ENCODE data around the gene SLC23A2. TPM values are rescaled to one million over a fixed set of nuclear protein-coding genes. Genes with fewer than 3 reads are reported as not detected.

The SLC23A2 gene
- total and polyA plus RNA-seq, 2 experiments from 2014 or later = 5.9 to 9.6 TPM

DNA sequence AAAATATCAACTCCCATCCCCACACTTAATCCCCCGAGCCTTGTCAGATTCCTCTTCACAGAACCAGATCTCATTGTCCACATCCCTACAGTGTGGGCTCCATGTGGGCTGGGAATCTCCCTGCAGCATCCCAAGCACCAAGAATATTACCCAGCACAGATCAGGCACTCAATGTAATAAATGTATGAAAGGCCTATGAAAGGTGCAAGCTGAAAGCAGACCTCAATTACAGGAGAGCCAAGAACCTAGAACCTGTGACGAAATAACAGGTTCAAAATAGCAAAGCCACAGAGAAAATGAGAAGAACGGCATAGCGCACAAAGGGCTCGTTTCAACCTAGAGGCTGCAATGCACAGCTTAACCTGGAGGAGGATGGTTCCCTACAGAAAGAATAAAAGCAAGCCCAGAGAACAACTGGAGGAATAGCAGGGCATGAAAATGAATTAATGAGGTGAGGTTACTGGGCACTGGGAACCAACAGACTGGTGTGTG lies 3.1 kb downstream of the SLC23A2 start:
- no peak overlapping the region for H2AFZ ChIP-seq
- in situ Hi-C loops (cut with MboI) = no loop called here
- H3K27me3 ChIP-seq (replicated peaks; ENCODE audit: insufficient read depth) = no peaks in the 10 kb centered on the region
- no peak overlapping the region for H3K27ac ChIP-seq
- peak; percentile 13 for DNase-seq
- no peak overlapping the region for H3K9ac ChIP-seq
- H4K20me1 ChIP-seq (ENCODE audit: insufficient read depth) = no peaks in the 10 kb centered on the region
- peaks cover 8% of the 10 kb centered on the region; the same call in 1 of the 2 replicates for H3F3A ChIP-seq (ENCODE audit: insufficient read depth)
- no peaks in the 10 kb centered on the region for H3K4me1 ChIP-seq (ENCODE audit: insufficient read depth)
- TF ChIP-seq EZH2 (IDR thresholded peaks at IDR 0.05; ENCODE audit: insufficient read depth, poor library complexity, severe bottlenecking) = no peak
- no peak for TF ChIP-seq EZH2phosphoT487 (IDR thresholded peaks at IDR 0.05; ENCODE audit: insufficient read depth, low read depth)
- H3K79me2 ChIP-seq (ENCODE audit: insufficient read depth) = peaks cover 61% of the 10 kb centered on the region
- H3K9me2 ChIP-seq (ENCODE audit: insufficient read depth) = no peaks in the 10 kb centered on the region
- 84 to 93% methylated on average over 5 of the region's 5 CpGs for WGBS, 2 experiments (ENCODE audit: low coverage in 1 of 2, low lambda C conversion rate in 2 of 2, missing lambda C conversion rate in 2 of 2)
- H3K4me3 ChIP-seq = no peak overlapping the region
- H3K36me3 ChIP-seq (ENCODE audit: low read depth) = no peaks in the 10 kb centered on the region
- no peaks in the 10 kb centered on the region for H3K9me3 ChIP-seq (ENCODE audit: low read depth)
- no peak overlapping the region for H3K4me2 ChIP-seq (ENCODE audit: unreplicated experiment)

DNA sequence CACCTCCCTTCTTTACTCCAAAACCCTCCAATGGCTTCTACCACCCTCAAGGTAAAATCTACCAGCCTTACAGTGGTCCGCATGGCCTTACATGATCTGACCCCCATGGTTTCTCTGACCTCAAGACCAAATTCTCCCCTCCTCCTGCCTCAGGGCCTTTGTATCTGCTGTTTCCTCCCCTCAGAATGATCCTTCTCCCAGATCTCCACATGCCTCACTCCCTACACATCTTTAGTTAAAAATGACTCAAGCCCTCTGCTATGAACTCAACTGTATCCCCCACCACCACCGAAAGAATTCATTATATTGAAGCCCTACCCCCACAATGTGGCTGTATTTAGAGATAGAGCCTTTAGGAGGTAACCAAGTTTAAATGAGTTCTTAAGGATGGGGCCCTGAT lies 4.1 kb downstream of the SLC23A2 start:
- Histone ChIP-seq H3K9me3 (ENCODE audit: low read depth) (no peaks in the 10 kb centered on the region), H3K9me2 (ENCODE audit: insufficient read depth) (no peaks in the 10 kb centered on the region), H3K36me3 (ENCODE audit: low read depth) (no peaks in the 10 kb centered on the region), H3K9ac (no peak overlapping the region), H3K4me1 (ENCODE audit: insufficient read depth) (no peaks in the 10 kb centered on the region), H3F3A (ENCODE audit: insufficient read depth) (peaks cover 4% of the 10 kb centered on the region; the same call in 1 of the 2 replicates), H3K27ac (no peak overlapping the region), H3K4me2 (ENCODE audit: unreplicated experiment) (no peak overlapping the region), H4K20me1 (ENCODE audit: insufficient read depth) (no peaks in the 10 kb centered on the region), H2AFZ (no peak overlapping the region), H3K27me3 (replicated peaks; ENCODE audit: insufficient read depth) (no peaks in the 10 kb centered on the region), H3K79me2 (ENCODE audit: insufficient read depth) (peaks cover 68% of the 10 kb centered on the region), H3K4me3 (no peak overlapping the region)
- DNase-seq = no peak
- TF ChIP-seq EZH2phosphoT487 (IDR thresholded peaks at IDR 0.05; ENCODE audit: insufficient read depth, low read depth) (no peak), EZH2 (IDR thresholded peaks at IDR 0.05; ENCODE audit: insufficient read depth, poor library complexity, severe bottlenecking) (no peak)
- in situ Hi-C loops (cut with MboI) = no loop called here
- WGBS, 2 experiments (ENCODE audit: low coverage in 1 of 2, low lambda C conversion rate in 2 of 2, missing lambda C conversion rate in 2 of 2) = 92% methylated on average over 2 of the region's 2 CpGs

DNA sequence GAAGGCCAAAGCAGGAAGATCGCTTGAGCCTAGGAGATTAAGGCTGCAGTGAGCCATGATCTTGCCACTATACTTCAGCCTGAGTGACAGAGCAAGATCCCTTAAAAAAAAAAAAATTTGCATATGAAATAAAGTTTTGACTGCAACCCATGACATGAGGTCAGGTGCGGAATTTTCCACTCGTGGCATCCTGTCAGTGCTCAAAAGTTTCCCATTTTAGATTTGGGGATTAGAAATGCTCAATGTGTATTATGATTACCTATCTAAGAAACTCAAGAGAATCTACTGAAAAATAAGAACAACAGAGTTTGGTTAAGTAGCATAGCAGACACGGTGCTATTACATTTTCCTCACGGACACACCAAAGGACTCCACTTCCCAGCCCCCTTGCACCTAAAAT lies 11.7 kb downstream of the SLC23A2 start:
- no peaks in the 10 kb centered on the region for H3K9me2 ChIP-seq (ENCODE audit: insufficient read depth)
- H3K9me3 ChIP-seq (ENCODE audit: low read depth) = no peaks in the 10 kb centered on the region
- no peaks in the 10 kb centered on the region for H3K4me1 ChIP-seq (ENCODE audit: insufficient read depth)
- no peak overlapping the region for H3K4me3 ChIP-seq
- H3F3A ChIP-seq (ENCODE audit: insufficient read depth) = no peaks in the 10 kb centered on the region
- no peaks in the 10 kb centered on the region for H3K27me3 ChIP-seq (replicated peaks; ENCODE audit: insufficient read depth)
- no peak for DNase-seq
- H3K79me2 ChIP-seq (ENCODE audit: insufficient read depth) = peaks cover 53% of the 10 kb centered on the region
- H3K36me3 ChIP-seq (ENCODE audit: low read depth) = no peaks in the 10 kb centered on the region
- H3K4me2 ChIP-seq (ENCODE audit: unreplicated experiment) = no peak overlapping the region
- 88 to 89% methylated on average over 5 of the region's 5 CpGs for WGBS, 2 experiments (ENCODE audit: low coverage in 1 of 2, low lambda C conversion rate in 2 of 2, missing lambda C conversion rate in 2 of 2)
- H2AFZ ChIP-seq = no peak overlapping the region
- H3K27ac ChIP-seq = no peak overlapping the region
- H3K9ac ChIP-seq = no peak overlapping the region
- TF ChIP-seq EZH2 (IDR thresholded peaks at IDR 0.05; ENCODE audit: insufficient read depth, poor library complexity, severe bottlenecking) = no peak
- in situ Hi-C loops (cut with MboI) = no loop called here
- no peaks in the 10 kb centered on the region for H4K20me1 ChIP-seq (ENCODE audit: insufficient read depth)

DNA sequence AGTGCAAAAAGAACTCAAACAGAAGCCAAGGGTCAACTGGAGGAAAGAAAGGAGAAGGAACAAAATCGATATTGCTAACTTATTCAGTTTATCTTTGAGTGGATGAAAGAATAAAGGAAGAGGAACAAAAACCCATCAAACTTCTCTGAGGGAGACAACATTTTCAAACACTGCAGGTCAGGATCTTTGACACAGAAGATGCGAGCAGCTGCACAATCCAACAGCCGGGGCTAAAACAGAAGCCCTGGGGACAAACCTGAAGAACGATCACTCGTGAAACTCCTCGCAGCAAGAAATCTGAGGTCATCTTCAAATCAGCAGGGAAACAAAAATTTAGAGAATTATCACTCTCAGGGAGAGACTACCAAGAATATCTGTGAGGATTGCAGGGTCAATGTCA lies 14.2 kb downstream of the SLC23A2 start:
- TF ChIP-seq EZH2 (IDR thresholded peaks at IDR 0.05; ENCODE audit: insufficient read depth, poor library complexity, severe bottlenecking) (no peak), EZH2phosphoT487 (IDR thresholded peaks at IDR 0.05; ENCODE audit: insufficient read depth, low read depth) (no peak)
- no peak overlapping the region for H3K9ac ChIP-seq
- no peak for DNase-seq
- no peak overlapping the region for H2AFZ ChIP-seq
- no peaks in the 10 kb centered on the region for H4K20me1 ChIP-seq (ENCODE audit: insufficient read depth)
- H3K27ac ChIP-seq = no peak overlapping the region
- H3K4me1 ChIP-seq (ENCODE audit: insufficient read depth) = no peaks in the 10 kb centered on the region
- H3K4me3 ChIP-seq = no peak overlapping the region
- H3F3A ChIP-seq (ENCODE audit: insufficient read depth) = no peaks in the 10 kb centered on the region
- 87 to 96% methylated on average over 6 of the region's 6 CpGs for whole genome bisulfite sequencing, 2 experiments (ENCODE audit: low coverage in 1 of 2, low lambda C conversion rate in 2 of 2, missing lambda C conversion rate in 2 of 2)
- no peaks in the 10 kb centered on the region for H3K27me3 ChIP-seq (replicated peaks; ENCODE audit: insufficient read depth)
- H3K79me2 ChIP-seq (ENCODE audit: insufficient read depth) = peaks cover 45% of the 10 kb centered on the region
- no peaks in the 10 kb centered on the region for H3K9me3 ChIP-seq (ENCODE audit: low read depth)
- H3K4me2 ChIP-seq (ENCODE audit: unreplicated experiment) = no peak overlapping the region
- H3K9me2 ChIP-seq (ENCODE audit: insufficient read depth) = no peaks in the 10 kb centered on the region
- H3K36me3 ChIP-seq (ENCODE audit: low read depth) = no peaks in the 10 kb centered on the region
- in situ Hi-C loops (cut with MboI) = no loop called here

DNA sequence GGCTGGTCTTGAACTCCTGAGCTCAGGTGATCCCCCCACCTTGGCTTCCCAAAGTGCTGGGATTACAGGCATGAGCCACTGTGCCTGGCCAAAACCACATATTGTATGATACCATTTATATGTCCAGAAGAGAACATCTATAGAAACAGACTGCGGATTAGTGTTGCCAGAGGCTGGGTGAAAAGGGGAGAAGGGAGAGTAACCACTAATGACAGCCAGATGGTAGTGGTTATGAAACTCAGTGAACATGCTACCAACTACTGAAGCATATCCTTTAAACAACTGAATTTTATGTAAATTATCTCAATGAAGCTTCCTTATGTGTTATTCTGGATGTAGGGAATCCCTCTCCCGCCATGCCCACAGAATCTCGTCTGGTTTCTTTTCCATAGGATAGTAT lies 15.7 kb downstream of the SLC23A2 start:
- Histone ChIP-seq H4K20me1 (ENCODE audit: insufficient read depth) (no peaks in the 10 kb centered on the region), H3F3A (ENCODE audit: insufficient read depth) (no peaks in the 10 kb centered on the region), H3K4me3 (no peak overlapping the region), H3K9me3 (ENCODE audit: low read depth) (no peaks in the 10 kb centered on the region), H3K9me2 (ENCODE audit: insufficient read depth) (no peaks in the 10 kb centered on the region), H3K79me2 (ENCODE audit: insufficient read depth) (peaks cover 56% of the 10 kb centered on the region), H3K4me2 (ENCODE audit: unreplicated experiment) (no peak overlapping the region), H2AFZ (no peak overlapping the region), H3K36me3 (ENCODE audit: low read depth) (no peaks in the 10 kb centered on the region), H3K4me1 (ENCODE audit: insufficient read depth) (no peaks in the 10 kb centered on the region), H3K9ac (no peak overlapping the region), H3K27ac (no peak overlapping the region), H3K27me3 (replicated peaks; ENCODE audit: insufficient read depth) (no peaks in the 10 kb centered on the region)
- in situ Hi-C loops (cut with MboI) = no loop called here
- 83 to 87% methylated on average over 3 of the region's 3 CpGs for WGBS, 2 experiments (ENCODE audit: low coverage in 1 of 2, low lambda C conversion rate in 2 of 2, missing lambda C conversion rate in 2 of 2)
- TF ChIP-seq EZH2phosphoT487 (IDR thresholded peaks at IDR 0.05; ENCODE audit: insufficient read depth, low read depth) (no peak), EZH2 (IDR thresholded peaks at IDR 0.05; ENCODE audit: insufficient read depth, poor library complexity, severe bottlenecking) (no peak)
- DNase-seq = peak; percentile 14
